Natural killer cell (primary cell): ENCODE results near the gene EPG5. TPM values are rescaled to one million over a fixed set of nuclear protein-coding genes. Genes with fewer than 3 reads are reported as not detected.
"Not testable (repeated sequence)": the region's sequence is repeated elsewhere in the genome, so short reads cannot be mapped to it uniquely, and the experiment has no call there.

ENCODE experiments used
- ATAC-seq, 3 donors: fragments of 150-1000 bp in 2 of 3; fragments of 200-7000 bp in 1 of 3; cut with Tn5 transposase; 1 replicate in 1 of 3; 2 replicates in 2 of 3; pipeline ENCODE4 v1.10.0; 2021; ENCODE audit warnings: mild to moderate bottlenecking in 2 of 3, moderate library complexity in 2 of 3
- DNase-seq, 2 donors: peaks; one replicate each; pipeline versions ENCODE4 v3.0.0 to v3.0.0-alpha.2; 2013 to 2021; ENCODE audit warnings: mixed read lengths in 1 of 2
- H3K27ac ChIP-seq: one replicate; pipeline ENCODE4 v1.5.1; 2013; ENCODE audit warnings: mild to moderate bottlenecking, low read length
- H3K27me3 ChIP-seq: one replicate; pipeline ENCODE4 v1.6.1; 2013; ENCODE audit warnings: low read length; ENCODE audit not compliant: control insufficient read depth, insufficient read depth
- H3K36me3 ChIP-seq: one replicate; pipeline ENCODE4 v1.6.1; 2013; ENCODE audit warnings: low read length; ENCODE audit not compliant: control insufficient read depth, insufficient read depth
- H3K4me1 ChIP-seq: one replicate; pipeline ENCODE4 v1.6.1; 2013; ENCODE audit warnings: low read length; ENCODE audit not compliant: control insufficient read depth, insufficient read depth
- H3K4me3 ChIP-seq: one replicate; pipeline ENCODE4 v1.5.1; 2013; ENCODE audit warnings: low read length
- H3K9me3 ChIP-seq: one replicate; pipeline ENCODE4 v1.6.1; 2013; ENCODE audit warnings: low read length; ENCODE audit not compliant: control insufficient read depth, insufficient read depth
- H3K27ac Mint-ChIP-seq, 2 donors: one replicate each; pipeline ENCODE4 v1.8.0; 2022; ENCODE audit warnings: mild to moderate bottlenecking in 2 of 2, mixed read lengths in 2 of 2, moderate library complexity in 1 of 2
- H3K27me3 Mint-ChIP-seq, 2 donors: one replicate each; pipeline ENCODE4 v1.8.0; 2022; ENCODE audit warnings: low read depth in 2 of 2, mixed read lengths in 2 of 2
- H3K36me3 Mint-ChIP-seq: one replicate; pipeline ENCODE4 v1.8.0; 2022; ENCODE audit warnings: mixed read lengths
- H3K4me1 Mint-ChIP-seq, 2 donors: one replicate each; pipeline ENCODE4 v1.8.0; 2022; ENCODE audit warnings: mixed read lengths in 2 of 2
- H3K4me3 Mint-ChIP-seq: one replicate; pipeline ENCODE4 v1.8.0; 2022; ENCODE audit warnings: mild to moderate bottlenecking, moderate library complexity, mixed read lengths
- H3K9me3 Mint-ChIP-seq, 2 donors: one replicate each; pipeline ENCODE4 v1.8.0; 2022; ENCODE audit warnings: mixed read lengths in 2 of 2
- WGBS: methylation state at CpG from one replicate; pipeline ENCODE4 v1.1.7; 2013; ENCODE audit warnings: missing lambda C conversion rate; ENCODE audit not compliant: insufficient coverage; 5-methylcytosine and 5-hydroxymethylcytosine counted together
- intact Hi-C: fragments of 100-400 bp; cut with micrococcal nuclease; formaldehyde crosslinking; loops from one replicate; pipeline ENCODE4 v1.14.2; 2022
- total RNA-seq, 4 donors: library from RNA; stranded (reverse); fragments of 120-200 nt in 1 of 4; gene quantifications; one replicate each; pipeline versions ENCODE4 v1.2.3 to v1.2.4, GENCODE V29; 2013 to 2022
- TF ChIP-seq, protein P1 (sequence below): fragments of 200-600 bp; IDR thresholded peaks from one replicate; pipeline ENCODE4 v1.8.0; 2022; ENCODE audit warnings: antibody characterized with exemption

Gene EPG5
- total RNA-seq, 3 donors from 2014 or later (not counting 1 experiment from before 2014, with no cell fraction given), result 81.3 to 133 (median 99.6) TPM

DNA sequence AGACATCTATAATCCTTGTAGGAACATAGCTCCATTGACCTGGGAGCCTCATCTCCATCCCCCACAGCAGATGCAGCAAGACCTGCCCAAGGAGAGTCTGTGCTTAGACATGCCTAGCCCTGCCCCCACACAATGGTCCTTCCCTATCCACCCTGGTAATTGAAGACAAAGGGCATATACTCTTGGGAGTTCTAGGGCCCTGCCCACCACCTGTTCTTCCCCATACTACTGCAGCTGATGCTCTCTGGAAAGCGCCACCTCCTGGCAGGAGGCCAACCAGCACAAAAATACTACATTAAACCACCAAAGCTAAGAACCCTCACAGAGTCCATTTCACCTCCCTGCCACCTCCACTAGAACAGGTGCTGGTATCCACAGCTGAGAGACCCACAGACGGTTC lies 160.0 kb downstream of the EPG5 start:
- H3K9me3 ChIP-seq, H3K27ac ChIP-seq, H3K4me3 ChIP-seq, H3K4me1 Mint-ChIP-seq, intact Hi-C loops, H3K4me3 Mint-ChIP-seq, H3K27me3 ChIP-seq, ATAC-seq, H3K4me1 ChIP-seq, H3K27ac Mint-ChIP-seq, H3K36me3 ChIP-seq, H3K9me3 Mint-ChIP-seq: not testable (repeated sequence)
- DNase-seq, result peak in 1 of 2 donors; percentile 38
- 38% methylated on average over 2 of the region's 2 CpGs for WGBS
- TF ChIP-seq, protein P1, sequence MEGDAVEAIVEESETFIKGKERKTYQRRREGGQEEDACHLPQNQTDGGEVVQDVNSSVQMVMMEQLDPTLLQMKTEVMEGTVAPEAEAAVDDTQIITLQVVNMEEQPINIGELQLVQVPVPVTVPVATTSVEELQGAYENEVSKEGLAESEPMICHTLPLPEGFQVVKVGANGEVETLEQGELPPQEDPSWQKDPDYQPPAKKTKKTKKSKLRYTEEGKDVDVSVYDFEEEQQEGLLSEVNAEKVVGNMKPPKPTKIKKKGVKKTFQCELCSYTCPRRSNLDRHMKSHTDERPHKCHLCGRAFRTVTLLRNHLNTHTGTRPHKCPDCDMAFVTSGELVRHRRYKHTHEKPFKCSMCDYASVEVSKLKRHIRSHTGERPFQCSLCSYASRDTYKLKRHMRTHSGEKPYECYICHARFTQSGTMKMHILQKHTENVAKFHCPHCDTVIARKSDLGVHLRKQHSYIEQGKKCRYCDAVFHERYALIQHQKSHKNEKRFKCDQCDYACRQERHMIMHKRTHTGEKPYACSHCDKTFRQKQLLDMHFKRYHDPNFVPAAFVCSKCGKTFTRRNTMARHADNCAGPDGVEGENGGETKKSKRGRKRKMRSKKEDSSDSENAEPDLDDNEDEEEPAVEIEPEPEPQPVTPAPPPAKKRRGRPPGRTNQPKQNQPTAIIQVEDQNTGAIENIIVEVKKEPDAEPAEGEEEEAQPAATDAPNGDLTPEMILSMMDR, result peak; percentile 43
- H3K27me3 Mint-ChIP-seq, result peaks cover 16 to 29% of the 10 kb centered on the region in 2 donors
- peaks cover 19% of the 10 kb centered on the region for H3K36me3 Mint-ChIP-seq

DNA sequence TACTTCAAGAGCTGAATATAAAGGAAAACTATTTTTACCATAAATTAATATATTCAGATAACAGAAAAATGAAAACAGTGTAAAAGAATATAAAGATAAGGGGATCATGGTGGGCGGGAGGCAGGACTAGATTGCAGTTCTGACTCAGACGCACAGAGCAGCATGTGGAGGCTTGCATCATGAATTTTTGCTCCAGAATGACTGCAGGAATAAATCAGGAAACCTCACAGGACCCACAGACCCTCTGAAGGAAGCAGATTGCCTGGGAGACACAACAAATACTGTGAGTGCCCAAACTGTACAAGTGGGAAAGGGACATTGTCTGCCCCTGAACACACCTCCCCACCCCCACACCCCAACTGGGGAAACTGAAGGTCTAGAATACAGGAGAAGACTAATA lies 160.9 kb downstream of the EPG5 start:
- no peaks in the 10 kb centered on the region for H3K4me1 ChIP-seq
- H3K27me3 ChIP-seq, result no peaks in the 10 kb centered on the region
- Mint-ChIP-seq H3K27me3 (peaks cover 16 to 29% of the 10 kb centered on the region in 2 donors), H3K36me3 (peaks cover 19% of the 10 kb centered on the region), H3K9me3 (peaks cover 0 to 4% of the 10 kb centered on the region in 2 donors), H3K4me1 (peaks cover 8 to 9% of the 10 kb centered on the region in 2 donors), H3K4me3 (no peak overlapping the region), H3K27ac (no peak overlapping the region)
- TF ChIP-seq, protein P1, result no peak
- no peak for DNase-seq
- intact Hi-C loops, result no loop called here
- H3K4me3 ChIP-seq, result no peak overlapping the region
- 59% methylated on average over 2 of the region's 2 CpGs for WGBS
- H3K9me3 ChIP-seq, result peaks cover 4% of the 10 kb centered on the region
- ATAC-seq, result no peak
- H3K36me3 ChIP-seq, result no peaks in the 10 kb centered on the region
- H3K27ac ChIP-seq, result no peak overlapping the region

DNA sequence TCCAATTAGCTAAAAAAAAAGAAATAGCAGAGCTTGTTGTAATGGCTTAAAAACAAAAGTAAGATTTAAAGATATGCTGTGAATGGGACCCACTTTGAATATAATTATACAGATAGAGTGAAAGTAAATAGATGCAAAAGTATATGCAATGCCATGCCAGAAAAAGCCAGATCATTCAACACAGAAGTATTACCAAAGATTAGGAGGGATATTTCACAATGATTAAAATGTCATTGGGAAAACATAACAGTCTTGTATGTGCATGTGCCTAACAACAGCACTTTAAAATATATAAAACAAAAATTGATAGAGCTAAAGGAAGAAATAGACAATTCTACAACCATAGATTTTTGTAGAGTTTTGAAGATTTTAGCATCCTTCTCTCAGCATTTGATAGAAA lies 161.6 kb downstream of the EPG5 start:
- Histone ChIP-seq H3K27me3 (no peaks in the 10 kb centered on the region), H3K4me3 (no peak overlapping the region), H3K9me3 (peaks cover 4% of the 10 kb centered on the region), H3K27ac (no peak overlapping the region), H3K36me3 (no peaks in the 10 kb centered on the region), H3K4me1 (no peaks in the 10 kb centered on the region)
- TF ChIP-seq, protein P1, result no peak
- Mint-ChIP-seq H3K4me3 (no peak overlapping the region), H3K27ac (no peak overlapping the region), H3K9me3 (peaks cover 0 to 4% of the 10 kb centered on the region in 2 donors), H3K4me1 (peaks cover 9 to 10% of the 10 kb centered on the region in 2 donors), H3K27me3 (peaks cover 16 to 29% of the 10 kb centered on the region in 2 donors), H3K36me3 (peaks cover 19% of the 10 kb centered on the region)
- DNase-seq, result no peak
- no peak for ATAC-seq
- intact Hi-C loops, result no loop called here

DNA sequence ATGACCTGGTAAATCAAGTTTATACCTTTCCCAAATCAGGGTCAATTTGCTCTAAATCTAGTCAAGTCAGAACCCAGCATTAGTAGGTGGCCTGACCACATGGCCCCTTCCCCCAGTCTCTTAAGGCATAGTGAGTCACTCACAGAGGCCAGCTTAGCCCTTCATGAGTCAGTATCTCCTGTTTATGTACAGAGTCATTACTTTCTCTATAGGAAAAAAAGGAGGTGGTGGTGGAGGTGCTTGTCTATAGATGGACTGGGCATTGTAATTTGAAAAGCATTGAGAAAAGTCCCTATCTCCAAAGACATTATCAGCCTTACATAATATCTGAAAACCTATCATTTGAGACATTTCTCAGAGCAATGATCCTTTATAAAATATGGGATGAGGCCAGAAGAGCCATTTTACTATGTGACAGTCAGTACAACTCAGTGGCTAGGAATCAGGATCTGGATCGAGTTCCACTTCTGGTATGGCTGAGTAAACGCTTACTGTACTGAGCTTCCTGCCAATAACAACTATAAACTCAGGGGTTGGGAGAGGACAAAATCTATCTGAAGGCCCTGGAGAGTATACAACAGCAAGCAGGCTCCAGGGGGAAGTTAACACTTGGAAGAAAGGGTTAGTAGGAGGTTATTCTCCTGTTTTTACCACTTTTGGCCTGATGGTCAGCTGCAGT lies 164.2 kb downstream of the EPG5 start:
- Histone ChIP-seq H3K36me3 (no peaks in the 10 kb centered on the region), H3K27me3 (no peaks in the 10 kb centered on the region), H3K27ac (no peak overlapping the region), H3K4me1 (no peaks in the 10 kb centered on the region), H3K4me3 (no peak overlapping the region), H3K9me3 (peaks cover 4% of the 10 kb centered on the region)
- TF ChIP-seq, protein P1, result no peak
- WGBS, result 92% methylated on average over 2 of the region's 2 CpGs
- ATAC-seq (no peak), DNase-seq (no peak)
- Mint-ChIP-seq H3K4me3 (no peak overlapping the region), H3K4me1 (peaks cover 0 to 10% of the 10 kb centered on the region in 2 donors), H3K27ac (no peak overlapping the region), H3K36me3 (peaks cover 19% of the 10 kb centered on the region), H3K9me3 (peaks cover 0 to 4% of the 10 kb centered on the region in 2 donors), H3K27me3 (peaks cover 22 to 38% of the 10 kb centered on the region in 2 donors)
- intact Hi-C loops, result no loop called here
